IMR-90 (cell line): ENCODE results near the gene RALGPS1.

ENCODE experiments used
- BHLHE40 ChIP-seq: fragments of 150-350 bp; IDR thresholded peaks from 2 replicates; pipeline ENCODE4 v1.6.1; 2016; ENCODE audit warnings: mild to moderate bottlenecking, low read depth, low read length
- CEBPB ChIP-seq: IDR thresholded peaks from 2 replicates; pipeline ENCODE4 v1.6.1; 2012; ENCODE audit warnings: low read depth, low read length, improper control_type of control experiment
- CTCF ChIP-seq: conservative IDR thresholded peaks from 2 replicates; pipeline ENCODE4 v1.5.1; 2012; ENCODE audit warnings: mild to moderate bottlenecking, low read depth, low read length, improper control_type of control experiment
- ELK1 ChIP-seq: fragments of 150-350 bp; IDR thresholded peaks from 2 replicates; pipeline ENCODE4 v1.6.1; 2016; ENCODE audit warnings: low read depth, mild to moderate bottlenecking, low read length, moderate library complexity, borderline replicate concordance
- MAFK ChIP-seq: IDR thresholded peaks from 2 replicates; pipeline ENCODE4 v1.6.1; 2012; ENCODE audit warnings: low read depth, low read length, improper control_type of control experiment
- MAZ ChIP-seq: IDR thresholded peaks from 2 replicates; pipeline ENCODE4 v1.6.1; 2012; ENCODE audit warnings: low read depth, mild to moderate bottlenecking, low read length, improper control_type of control experiment, moderate library complexity, borderline replicate concordance
- MXI1 ChIP-seq: IDR thresholded peaks from 2 replicates; pipeline ENCODE4 v1.6.1; 2012; ENCODE audit warnings: low read depth, mild to moderate bottlenecking, low read length, moderate library complexity, borderline replicate concordance
- POLR2A ChIP-seq: IDR thresholded peaks from 2 replicates; pipeline ENCODE4 v1.6.1; 2012; ENCODE audit warnings: mild to moderate bottlenecking, low read depth, low read length
- RAD21 ChIP-seq: IDR thresholded peaks from 2 replicates; pipeline ENCODE4 v1.6.1; 2012; ENCODE audit warnings: low read length, improper control_type of control experiment
- RCOR1 ChIP-seq: IDR thresholded peaks from 2 replicates; pipeline ENCODE4 v1.6.1; 2012; ENCODE audit warnings: mild to moderate bottlenecking, low read length, improper control_type of control experiment; ENCODE audit not compliant: insufficient replicate concordance
- RFX5 ChIP-seq: IDR thresholded peaks from 2 replicates; pipeline ENCODE4 v1.8.0; 2012; ENCODE audit warnings: low read depth, mild to moderate bottlenecking, low read length, moderate library complexity
- USF2 ChIP-seq: fragments of 150-350 bp; IDR thresholded peaks from 2 replicates; pipeline ENCODE4 v1.6.1; 2017; ENCODE audit warnings: mild to moderate bottlenecking, antibody characterized with exemption, low read length, low read depth

- TF ChIP-seq CTCF (no peak), USF2 (no peak), POLR2A (no peak), BHLHE40 (no peak), CEBPB (no peak), RCOR1 (no peak), ELK1 (no peak), RAD21 (no peak), MAFK (no peak), MAZ (no peak), RFX5 (no peak), MXI1 (no peak)
Measured at GRCh38 chr9:127113191-127113972, 198.8 kb downstream of the RALGPS1 start.
